ENCODE results near the gene FPR1.

The FPR1 gene, protein sequence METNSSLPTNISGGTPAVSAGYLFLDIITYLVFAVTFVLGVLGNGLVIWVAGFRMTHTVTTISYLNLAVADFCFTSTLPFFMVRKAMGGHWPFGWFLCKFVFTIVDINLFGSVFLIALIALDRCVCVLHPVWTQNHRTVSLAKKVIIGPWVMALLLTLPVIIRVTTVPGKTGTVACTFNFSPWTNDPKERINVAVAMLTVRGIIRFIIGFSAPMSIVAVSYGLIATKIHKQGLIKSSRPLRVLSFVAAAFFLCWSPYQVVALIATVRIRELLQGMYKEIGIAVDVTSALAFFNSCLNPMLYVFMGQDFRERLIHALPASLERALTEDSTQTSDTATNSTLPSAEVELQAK

GRCh38 chr19:51751655-51752054 is at the start of gene FPR1:
Gene FPR1 (minus strand): TSS chr19:51751878. CDS start chr19:51746994, 4,884 bp downstream.
- DNase-seq (ENCODE audit: low spot score): no peak

GRCh38 chr19:51800473-51801244 is 49.0 kb upstream of the FPR1 start:
- DNase-seq (ENCODE audit: low spot score): no peak

DNA sequence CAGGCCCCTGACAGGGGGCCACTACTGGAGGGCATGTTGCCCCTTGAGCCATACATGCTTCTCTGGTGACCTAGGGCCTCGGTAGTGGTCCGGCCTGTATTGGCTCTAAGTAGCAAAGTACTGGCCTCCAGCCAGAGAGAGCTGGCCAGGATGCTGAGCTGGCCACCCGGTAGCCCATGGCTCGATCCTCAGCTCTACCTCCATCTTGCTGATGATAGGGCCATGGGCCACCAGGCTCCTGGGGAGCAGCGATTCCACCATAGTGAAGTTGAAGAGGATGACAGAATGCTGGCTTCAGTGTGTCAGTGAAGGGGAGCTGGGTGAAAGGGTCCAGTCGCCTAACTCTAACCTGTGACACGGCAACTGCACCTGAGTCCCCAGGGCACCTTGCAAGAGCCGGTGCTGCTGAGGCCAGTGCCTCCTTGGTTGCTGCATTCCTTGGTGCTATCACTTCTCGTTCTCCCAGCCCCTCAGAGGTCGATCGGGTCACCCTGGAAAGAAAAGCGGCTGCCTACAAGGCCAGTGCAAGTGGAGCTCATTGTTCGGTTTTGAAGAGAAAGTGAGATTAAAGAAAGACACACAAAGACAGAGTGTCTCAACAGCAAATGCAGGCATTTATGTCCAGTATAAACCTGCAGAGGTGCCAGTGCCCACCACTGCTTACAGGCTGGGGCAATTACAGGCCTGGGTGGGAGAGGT is 48.2 kb upstream of the FPR1 start:
- no peak for DNase-seq (ENCODE audit: low spot score)

DNA sequence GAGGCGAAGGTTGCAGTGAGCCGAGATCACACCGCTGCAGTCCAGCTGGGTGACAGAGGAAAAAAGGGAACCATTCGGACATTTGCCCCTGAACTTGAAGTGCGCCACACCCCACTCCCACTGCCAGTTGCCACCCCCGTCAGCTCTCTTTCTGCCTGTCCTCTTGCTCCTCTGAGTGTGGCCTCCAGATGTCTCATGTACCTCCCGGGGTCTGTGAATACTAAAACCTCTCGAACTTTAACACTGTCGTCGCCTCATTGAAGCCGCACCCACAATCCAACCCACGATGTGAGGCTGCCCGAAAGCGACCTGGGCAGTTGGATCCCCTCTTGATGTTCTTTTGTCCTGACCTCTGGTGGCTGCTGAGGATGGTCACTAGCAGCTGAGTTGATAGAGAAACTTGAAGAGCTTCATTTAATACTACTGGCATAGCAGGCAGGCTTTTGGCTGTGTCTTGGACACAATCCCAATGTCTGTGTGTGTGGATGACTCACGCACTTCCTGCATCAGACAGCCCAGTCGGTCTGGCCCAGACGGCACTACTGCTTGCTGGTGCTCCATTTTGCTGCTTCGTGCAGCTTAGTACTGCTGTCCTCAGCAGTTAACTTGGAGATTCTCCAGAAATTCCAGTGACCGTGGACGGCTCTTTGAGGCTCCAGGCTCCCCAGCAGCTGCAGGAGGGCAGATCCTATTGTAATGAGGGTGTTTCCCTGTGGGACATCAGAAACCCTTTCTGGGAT is 47.5 kb upstream of the FPR1 start:
- peak; percentile 19 for DNase-seq (ENCODE audit: low spot score)

DNA sequence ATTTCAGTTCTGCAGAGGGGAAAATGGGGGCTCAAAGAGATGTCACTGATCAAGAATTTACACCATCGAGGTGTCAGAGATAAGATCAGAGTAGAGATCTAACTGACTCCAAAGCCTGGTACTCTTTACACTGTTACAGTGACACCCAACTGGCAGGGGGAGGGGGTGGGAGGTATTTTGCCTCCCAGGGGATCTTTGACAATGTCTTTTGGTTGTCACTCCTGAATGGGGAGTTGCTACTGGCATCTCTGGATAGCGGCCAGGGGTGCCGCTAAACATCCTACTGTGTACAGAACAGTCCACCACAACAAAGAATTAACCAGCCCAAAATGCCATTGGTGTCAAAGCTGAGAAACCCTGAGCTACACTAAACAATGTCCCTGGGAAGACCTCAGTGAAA is 46.4 kb upstream of the FPR1 start:
- no peak for DNase-seq (ENCODE audit: low spot score)

DNA sequence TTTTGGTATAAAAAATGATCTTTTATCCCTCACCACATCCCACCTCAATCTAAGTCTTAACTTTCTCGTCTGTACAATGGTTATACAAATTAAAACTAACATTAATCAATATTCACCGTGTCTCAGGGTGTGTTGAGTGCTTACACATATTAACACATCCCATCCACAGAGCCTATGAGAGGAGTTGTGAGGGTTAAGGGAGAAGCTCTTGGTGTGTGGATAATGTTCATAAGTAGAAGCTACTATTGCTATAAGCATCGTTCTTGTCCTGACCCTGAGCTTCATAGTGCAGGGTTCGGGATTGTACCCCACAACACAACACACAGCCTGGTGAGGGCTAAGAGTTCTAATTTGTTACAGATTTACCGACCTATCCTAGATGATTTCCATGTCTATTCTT is 45.8 kb upstream of the FPR1 start:
- no peak for DNase-seq (ENCODE audit: low spot score)

- no peak for DNase-seq (ENCODE audit: low spot score)
These were observed 44.6 kb upstream of the FPR1 start for GRCh38 chr19:51796195-51796679.

DNA sequence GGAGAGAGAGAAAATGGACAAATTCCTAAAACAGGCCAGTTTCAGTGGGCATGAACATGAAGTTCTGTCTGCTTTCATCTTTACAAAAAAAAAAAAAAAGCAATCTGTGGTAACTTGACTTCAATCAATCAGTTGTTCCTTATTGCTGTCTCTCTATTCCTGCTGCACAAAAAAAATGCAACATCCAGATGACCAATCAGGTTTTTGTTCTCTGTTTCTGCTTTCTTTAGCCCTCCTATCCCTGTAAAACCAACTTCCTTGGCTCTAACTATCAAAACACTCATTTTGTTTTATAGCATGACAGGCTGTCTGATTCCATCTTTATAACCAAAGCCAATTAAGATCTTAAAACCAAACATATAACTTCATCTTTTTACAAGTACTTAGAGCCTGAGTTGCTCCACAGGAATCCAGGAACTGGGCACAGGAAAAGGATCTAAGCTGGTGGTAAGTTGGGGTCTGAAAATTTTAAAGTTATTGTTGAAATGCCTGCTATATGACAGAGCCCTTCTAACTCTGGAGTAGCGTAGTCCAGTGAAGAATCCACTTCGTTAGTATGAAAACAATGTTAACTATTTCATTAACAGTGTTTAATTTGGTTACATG is 43.3 kb upstream of the FPR1 start, which contains the start of gene FPR3:
TSS of gene FPR3 (plus strand) at position 273 of the 606 bp plus-strand sequence. CDS start 28,592 bp downstream, outside the sequence.
- no peak for DNase-seq (ENCODE audit: low spot score)

DNA sequence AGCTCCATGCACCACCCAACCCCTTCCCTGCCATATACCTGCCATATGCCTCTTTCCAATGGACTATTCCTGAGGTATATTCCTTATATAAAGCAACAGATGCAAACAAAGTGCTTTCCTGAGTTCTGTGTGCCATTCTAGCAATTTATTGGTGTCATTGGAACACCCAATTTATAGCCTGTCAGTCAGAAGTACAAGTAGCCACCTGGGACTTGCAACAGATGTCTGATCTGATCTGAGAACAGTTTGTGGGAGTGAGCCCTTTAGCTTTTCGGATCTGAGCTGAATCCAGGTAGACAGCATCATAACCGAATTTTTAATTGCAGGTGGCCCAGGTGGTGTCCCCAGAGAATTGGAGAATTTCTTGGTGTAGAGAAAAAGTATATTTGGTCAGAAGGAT is 42.3 kb upstream of the FPR1 start:
- no peak for DNase-seq (ENCODE audit: low spot score)

DNA sequence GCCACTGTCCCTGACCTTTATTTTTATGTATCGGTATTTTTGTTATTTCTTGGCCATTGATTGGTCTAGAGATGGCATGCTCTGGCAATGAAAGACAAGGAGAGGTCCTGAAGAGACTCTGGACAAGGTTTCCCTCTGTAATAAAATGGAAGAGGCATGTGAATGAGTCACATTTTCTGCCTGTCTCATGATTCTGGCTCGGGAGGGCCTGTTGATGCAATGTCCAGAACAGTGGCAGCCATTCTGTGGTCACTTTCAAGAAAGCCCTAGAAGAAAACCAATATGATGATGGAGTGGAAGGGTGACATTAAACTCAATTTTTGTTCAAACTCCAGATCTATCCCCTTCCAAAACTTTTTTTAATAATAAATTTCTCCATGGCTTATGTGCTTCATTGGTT is 41.3 kb upstream of the FPR1 start:
- DNase-seq (ENCODE audit: low spot score): no peak

- no peak for DNase-seq (ENCODE audit: low spot score)
These were observed 37.5 kb upstream of the FPR1 start for GRCh38 chr19:51789061-51789795.

- no peak for DNase-seq (ENCODE audit: low spot score)
These were observed 36.4 kb upstream of the FPR1 start for GRCh38 chr19:51788029-51788428.

GRCh38 chr19:51786646-51787494 is 35.2 kb upstream of the FPR1 start:
- no peak for DNase-seq (ENCODE audit: low spot score)

DNA sequence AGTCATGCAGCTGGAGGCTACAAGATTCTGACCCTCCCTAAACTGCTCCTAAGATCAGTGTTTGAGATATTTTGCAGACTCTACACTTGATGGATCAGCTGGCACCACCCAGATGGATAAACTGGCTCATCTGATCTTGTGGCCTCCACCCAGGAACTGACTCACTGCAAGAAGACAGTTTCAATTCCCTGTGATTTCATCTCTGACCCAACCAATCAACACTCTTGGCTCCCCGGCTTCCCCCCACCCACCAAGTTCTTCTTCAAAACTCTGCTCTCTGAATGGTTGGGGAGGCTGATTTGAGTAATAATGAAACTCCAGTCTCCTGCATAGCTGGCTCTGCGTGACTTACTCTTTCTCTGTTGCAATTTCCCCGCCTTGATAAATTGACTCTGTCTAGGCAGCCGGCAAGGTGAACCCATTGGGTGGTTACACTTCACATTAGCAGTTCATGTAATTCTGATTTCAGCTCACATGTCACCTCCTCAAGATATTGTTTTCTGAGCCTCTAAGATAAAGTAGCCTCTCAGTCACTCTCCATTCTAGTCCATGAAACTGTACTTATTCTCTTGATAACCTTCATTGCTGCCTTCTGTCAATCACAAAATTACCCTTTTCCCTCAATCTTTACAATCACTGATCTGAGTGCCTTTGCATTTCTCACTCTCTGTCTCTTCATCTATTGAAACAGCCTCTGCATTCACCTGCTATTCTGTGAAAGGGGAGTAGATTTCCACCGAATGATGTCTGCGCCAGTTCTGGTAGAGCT is 33.4 kb upstream of the FPR1 start:
- DNase-seq (ENCODE audit: low spot score): no peak

DNA sequence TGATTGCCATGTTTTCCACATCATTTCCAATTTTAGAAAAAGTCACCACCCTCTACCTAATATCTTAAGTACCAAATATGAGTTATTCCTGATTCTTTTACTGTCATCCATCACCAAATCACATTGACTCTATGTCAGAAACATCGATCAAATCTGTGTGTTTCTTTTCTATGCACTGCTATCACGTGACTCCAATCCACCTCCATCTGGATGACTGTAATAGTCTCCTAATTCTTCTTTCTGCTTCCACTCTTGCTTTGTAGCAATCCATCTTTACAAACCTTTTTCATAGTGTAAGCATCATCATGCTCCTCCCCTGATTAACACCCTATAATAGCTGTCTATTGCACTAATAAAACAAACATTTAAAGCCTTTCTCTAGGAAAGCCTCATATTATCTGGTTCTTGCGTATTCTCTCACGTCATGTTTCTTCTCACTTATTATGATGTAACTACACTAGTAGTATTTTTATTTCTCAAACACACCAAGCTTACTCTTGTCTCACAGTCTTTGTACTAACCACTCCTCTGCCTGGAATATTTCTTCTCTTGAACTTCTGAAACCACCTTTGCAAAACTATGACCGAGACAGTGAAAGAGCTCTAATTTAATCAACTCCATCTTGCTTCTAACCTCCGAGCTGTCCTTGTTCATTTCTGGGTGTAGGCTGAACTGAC is 32.6 kb upstream of the FPR1 start:
- DNase-seq (ENCODE audit: low spot score): no peak

DNA sequence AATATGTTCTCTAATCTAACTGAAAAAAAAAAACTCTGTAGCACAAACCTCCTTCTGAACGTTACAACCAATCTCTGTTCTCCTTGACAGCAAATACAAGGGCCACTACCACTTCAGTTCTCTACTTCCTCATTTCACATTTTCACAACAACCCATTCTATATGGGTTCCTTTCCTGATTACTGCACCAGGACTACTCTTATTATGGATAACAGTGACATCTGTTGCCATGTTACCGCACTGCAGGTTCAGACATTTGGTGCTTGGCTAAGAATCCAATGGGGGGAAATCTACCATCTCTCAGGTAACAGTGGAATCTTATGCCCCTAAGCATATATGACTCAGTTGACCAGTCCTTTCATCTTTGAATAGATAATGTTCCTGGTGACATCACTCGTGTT is 31.7 kb upstream of the FPR1 start:
- DNase-seq (ENCODE audit: low spot score): no peak

GRCh38 chr19:51781999-51782398 is 30.3 kb upstream of the FPR1 start:
- no peak for DNase-seq (ENCODE audit: low spot score)

DNA sequence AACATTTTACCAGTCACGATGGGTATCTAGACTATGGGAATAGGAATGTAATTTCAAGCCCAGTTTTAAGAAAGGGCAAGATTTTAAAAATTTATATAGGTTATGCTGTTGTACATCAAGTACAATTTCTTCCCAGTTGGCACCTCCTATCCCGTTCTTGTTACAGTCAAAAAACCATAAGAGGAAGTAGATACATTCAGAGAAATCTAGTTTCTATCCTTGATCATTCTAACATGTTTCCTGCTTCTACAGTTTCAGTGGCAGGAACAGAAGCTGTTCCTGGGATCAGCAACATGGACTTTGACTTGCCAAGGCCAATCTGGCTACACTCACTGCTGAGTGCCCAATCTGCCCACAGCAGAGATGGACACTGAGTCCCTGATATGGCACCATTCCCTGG is 28.6 kb upstream of the FPR1 start:
- DNase-seq (ENCODE audit: low spot score): no peak
